T-helper 1 cell treated with Interleukin-12 subunit alpha and Interleukin-12 subunit beta and Interleukin-4 antibody, amounts not matched to agents 30 ng/mL and 1 ng/mL, for 36 hours (primary cell): ENCODE results near the gene TMEM184B. TPM values are rescaled to one million over a fixed set of nuclear protein-coding genes. Genes with fewer than 3 reads are reported as not detected.

Experiments
- intact Hi-C: fragments of 100-400 bp; cut with micrococcal nuclease; formaldehyde crosslinking; loops from one replicate; pipeline ENCODE4 v1.15.1; 2024
- total RNA-seq: library from RNA; stranded (reverse); gene quantifications from 2 replicates; pipeline ENCODE4 v1.2.3, GENCODE V29; 2022

The TMEM184B gene
- 45.9 and 46.2 TPM in 2 replicates for total RNA-seq

- intact Hi-C loops: loop anchor here (1.0 to 5.0 kb wide), 10 partner anchors 45 to 664 kb away; partner anchors contain the start of genes C22orf23, CSNK1E, DDX17 and DMC1
Observed at GRCh38 chr22:38272373-38273134, at the start of gene TMEM184B. Gene TMEM184B (minus strand): TSS chr22:38273010. CDS start chr22:38247961, 25,049 bp downstream.

DNA sequence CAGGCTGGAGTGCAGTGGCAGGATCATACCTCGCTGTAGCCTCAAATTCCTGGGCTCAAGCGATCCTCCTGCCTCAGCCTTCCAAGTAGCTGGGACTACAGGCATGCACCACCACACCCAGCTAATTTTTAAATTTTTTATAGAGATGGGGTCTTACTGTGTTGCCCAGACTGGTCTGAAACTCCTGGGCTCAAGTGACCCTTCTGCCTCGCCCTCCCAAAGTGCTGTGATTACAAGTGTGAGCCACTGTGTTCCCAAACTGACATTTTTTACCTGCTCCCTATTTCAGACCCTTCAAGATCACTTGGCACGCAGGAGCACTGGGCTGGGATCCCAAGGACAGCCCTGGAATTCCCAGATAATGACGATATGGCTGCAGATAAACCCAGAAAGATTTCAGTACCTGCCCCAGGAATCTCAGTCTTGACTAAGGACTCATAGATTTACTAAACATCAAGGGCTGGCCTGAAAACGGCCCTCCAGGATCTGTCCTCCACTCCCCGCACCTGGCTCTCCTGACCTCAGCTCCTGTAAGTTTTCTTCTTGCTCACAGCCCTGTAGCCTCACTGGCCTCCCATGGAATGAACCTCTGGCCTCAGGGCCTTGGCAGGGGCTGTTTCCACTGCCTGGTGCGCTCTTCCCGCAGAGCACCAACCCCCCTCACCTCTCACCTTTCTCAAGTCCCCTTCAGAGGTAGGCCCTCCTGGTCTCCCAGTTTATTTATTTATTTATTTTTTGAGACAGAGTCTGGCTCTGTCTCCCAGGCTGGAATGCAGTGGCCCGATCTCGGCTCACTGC lies 48.0 kb upstream of the TMEM184B start:
- intact Hi-C loops: no loop called here

GRCh38 chr22:38318792-38319773 lies 46.3 kb upstream of the TMEM184B start:
- intact Hi-C loops: loop anchor here (5.0 kb wide), 2 partner anchors 117 to 148 kb away; partner anchors contain the start of genes KDELR3 and MAFF

DNA sequence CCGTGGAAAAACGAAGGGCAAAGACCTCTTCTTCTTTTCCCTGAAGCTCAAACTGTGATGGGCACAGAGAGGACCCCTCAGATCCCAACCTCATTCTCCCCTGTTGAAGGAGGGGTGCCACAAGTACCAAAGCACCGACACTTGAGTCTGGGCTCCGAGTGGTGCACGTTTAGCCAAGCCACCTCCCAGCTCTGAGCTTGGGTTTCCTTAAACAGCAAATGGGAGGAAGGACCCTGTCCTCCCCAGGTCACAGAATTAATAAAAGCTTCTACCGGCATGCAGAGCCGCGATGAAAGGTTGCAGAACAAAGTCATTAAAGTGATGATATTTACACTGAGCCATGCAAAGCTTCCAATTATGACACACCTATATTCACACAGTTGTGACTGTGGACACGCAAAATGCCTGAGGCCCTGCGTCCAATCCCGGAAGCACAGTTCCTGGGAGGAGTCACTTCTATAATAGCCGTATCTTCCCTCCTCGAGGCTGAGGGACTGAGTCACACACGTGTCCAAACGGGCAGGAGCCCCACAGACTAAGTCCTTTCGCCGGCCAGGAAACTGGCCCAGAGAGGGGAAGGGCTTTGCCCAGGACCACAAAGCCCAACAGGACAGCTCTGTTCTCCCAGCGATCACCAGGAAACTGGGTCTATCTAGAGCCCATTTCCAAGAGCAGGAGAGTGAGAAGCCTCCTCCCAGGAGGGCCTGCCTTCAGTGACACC lies 45.3 kb upstream of the TMEM184B start:
- intact Hi-C loops: loop anchor here (1.0 to 5.0 kb wide), 7 partner anchors 18 to 252 kb away; partner anchors contain the start of genes DDX17, DMC1, KDELR3 and MAFF

DNA sequence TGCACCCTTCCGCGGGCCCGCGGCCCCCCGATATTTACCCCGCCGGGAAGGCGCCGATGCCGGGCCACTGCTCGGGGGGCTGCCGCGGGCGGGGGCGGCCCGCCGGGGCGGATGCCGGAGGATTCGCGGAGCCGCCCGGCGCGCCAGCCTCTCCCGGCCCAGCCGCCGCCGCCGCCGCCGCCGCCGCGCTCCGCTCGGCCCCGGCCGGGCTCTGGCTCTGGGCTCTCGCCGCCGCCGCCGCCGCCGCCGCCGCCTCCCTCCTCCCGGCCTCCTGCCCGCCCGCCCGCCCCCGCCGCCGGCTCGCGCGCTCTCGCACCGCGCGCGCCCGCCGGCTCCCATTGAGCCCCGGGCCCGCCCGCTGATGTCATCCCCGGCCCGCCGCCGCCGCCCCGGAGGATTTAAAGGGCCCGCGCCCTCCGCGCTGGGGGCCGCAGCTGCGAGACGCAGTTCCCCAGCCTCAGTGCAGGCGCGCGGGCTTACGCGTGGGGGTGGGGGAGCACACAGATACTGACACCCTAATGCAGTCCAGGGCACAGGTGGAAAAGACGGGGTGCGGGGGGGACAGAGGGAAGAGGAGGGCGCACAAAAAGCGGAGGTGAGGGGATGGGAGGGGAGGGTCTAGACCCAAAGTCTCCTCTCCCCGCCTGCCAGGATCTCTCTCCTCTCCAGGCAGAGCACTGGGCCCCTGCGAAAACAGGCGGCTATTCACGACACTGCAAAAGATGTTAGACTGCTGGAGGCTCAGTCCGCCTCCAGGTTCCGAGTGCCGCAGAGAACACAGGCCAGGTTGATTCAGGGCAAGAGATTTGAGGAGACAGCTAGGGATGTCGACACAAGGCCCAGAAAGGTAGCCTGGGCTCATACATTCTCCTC lies 44.5 kb upstream of the TMEM184B start, which contains the start of gene CSNK1E:
CSNK1E (minus strand) TSS at position 312 of the 873 bp plus-strand sequence. CDS start 3,276 bp downstream, outside the sequence.
- intact Hi-C loops: loop anchor here (1.0 to 5.0 kb wide), 7 partner anchors 19 to 253 kb away; partner anchors contain the start of genes DDX17, DMC1, KDELR3 and MAFF

GRCh38 chr22:38316364-38317121 lies 43.7 kb upstream of the TMEM184B start:
- intact Hi-C loops: loop anchor here (1.0 to 5.0 kb wide), 7 partner anchors 20 to 254 kb away; partner anchors contain the start of genes DDX17, DMC1, KDELR3 and MAFF

GRCh38 chr22:38315823-38316363 lies 43.1 kb upstream of the TMEM184B start:
- intact Hi-C loops: loop anchor here (2.0 to 5.0 kb wide), 3 partner anchors 83 to 151 kb away; partner anchors contain the start of genes KDELR3 and MAFF

DNA sequence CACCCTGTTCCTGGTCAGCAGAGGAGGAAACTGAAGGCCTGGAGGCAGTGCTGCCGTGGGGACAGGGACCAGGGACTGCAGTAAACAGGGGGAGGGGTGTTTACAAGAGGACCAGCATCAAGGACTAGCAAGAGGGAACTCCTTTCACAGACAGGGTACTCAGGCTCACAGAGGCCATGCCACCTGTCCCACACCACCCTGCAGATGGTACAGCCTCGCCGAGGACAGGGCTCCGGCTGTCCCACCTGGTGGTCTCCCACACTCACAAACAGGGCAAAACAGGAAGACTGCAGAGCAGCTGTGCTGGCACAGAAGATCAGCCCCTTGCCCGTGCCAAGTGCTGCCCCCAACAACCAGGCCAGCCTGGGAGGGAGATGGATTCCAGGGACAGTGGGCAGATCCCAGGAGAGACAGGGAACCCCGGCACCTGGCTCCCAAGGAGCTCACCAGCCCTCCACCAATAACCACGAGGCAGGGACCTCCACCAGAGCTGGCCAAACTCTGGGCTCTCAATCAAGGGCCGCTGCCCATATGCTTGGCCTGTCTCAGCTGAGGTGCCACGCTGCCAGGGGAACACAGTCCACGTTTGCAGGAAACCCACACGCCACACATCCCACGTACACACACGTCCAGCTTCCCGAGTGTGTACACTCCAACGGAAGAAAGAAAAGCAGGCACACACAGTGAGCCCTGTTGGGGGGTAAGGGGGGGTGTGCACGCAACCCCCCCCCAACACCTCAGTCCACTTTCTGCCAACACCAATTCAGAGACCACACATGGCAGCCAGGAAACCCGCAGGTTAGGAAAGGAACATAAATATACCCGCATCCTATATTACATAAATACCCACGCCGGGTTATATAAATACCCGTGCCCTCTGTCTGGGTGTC lies 42.4 kb upstream of the TMEM184B start:
- intact Hi-C loops: loop anchor here (5.0 kb wide), 2 partner anchors 113 to 152 kb away; partner anchors contain the start of genes KDELR3 and MAFF

- intact Hi-C loops: no loop called here
Observed at GRCh38 chr22:38314051-38314932, 41.5 kb upstream of the TMEM184B start.

GRCh38 chr22:38313384-38313955 lies 40.7 kb upstream of the TMEM184B start:
- intact Hi-C loops: no loop called here

- intact Hi-C loops: no loop called here
Observed at GRCh38 chr22:38312261-38312800, 39.5 kb upstream of the TMEM184B start.

GRCh38 chr22:38311323-38311620 lies 38.5 kb upstream of the TMEM184B start:
- intact Hi-C loops: no loop called here

DNA sequence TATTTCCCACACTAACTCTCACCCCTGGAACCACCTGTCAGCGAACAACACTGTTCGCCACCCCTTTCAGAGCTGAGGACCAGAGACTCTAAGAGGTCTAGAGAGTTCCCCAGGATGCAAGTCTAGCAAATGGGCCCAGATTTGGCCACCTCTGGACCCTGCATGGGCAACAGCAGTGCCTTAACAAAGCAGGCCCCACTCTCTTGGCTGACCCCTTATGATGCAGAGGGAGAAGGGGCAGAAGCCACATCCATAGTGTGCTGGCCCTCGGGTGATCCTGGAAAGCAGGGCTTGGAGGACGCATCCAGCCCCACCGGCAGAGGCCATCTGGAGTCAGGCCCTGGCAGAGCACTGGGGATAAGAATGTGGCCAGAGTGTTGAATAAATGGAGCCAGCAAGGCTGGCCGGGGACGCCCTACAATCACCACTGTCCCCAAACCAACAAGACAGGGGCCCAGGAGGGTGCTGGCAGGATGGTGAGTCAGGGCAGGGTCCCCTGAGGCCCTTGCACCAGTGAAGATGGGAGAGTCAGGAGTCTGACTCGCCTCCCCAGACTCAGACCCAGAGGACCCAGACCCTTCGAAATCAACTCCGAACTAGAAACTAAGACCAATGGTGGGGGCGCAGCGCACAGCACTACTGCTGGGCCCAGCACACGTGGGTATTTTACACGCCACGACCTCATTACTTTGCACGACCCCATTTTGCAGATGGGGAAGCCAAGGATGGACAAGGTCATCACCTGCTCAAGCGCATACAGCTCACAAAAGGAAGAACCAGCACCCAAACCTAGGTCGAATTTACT lies 37.9 kb upstream of the TMEM184B start:
- intact Hi-C loops: no loop called here
